Gastrocnemius medialis (tissue), 4 donors: ENCODE measurements around the gene C5orf15. TPM values are rescaled to one million over a fixed set of nuclear protein-coding genes. Genes with fewer than 3 reads are reported as not detected.

Experiments
- ATAC-seq, 2 donors: fragments of 150-250 bp; one replicate each; pipeline ENCODE4 v1.9.1; 2016
- DNase-seq, 2 donors: peaks; one replicate each; pipeline ENCODE4 v3.0.0-alpha.2; 2019
- H3K27ac ChIP-seq, 4 donors: fragments of 200-600 bp; sonication (generic); 1 replicate in 1 of 4; 2 replicates in 3 of 4; pipeline ENCODE4 v1.5.1; 2016 to 2018; ENCODE audit warnings: mild to moderate bottlenecking in 2 of 4, moderate library complexity in 1 of 4
- H3K27me3 ChIP-seq, 3 donors: fragments of 200-600 bp; sonication (generic) in 2 of 3; 1 replicate in 1 of 3; 2 replicates in 2 of 3; pipeline versions ENCODE4 v1.5.1 to v1.6.0; 2016 to 2019; ENCODE audit warnings: mild to moderate bottlenecking in 1 of 3, moderate library complexity in 1 of 3
- H3K36me3 ChIP-seq, 2 donors: fragments of 200-600 bp; sonication (generic) in 1 of 2; one replicate each; pipeline ENCODE4 v1.5.1; 2017 to 2018
- H3K4me1 ChIP-seq, 2 donors: fragments of 200-600 bp; sonication (generic) in 1 of 2; one replicate each; pipeline ENCODE4 v1.5.1; 2016 to 2017; ENCODE audit warnings: mild to moderate bottlenecking in 2 of 2
- H3K4me3 ChIP-seq, 4 donors: fragments of 200-600 bp; sonication (generic) in 3 of 4; 1 replicate in 1 of 4; 2 replicates in 3 of 4; pipeline ENCODE4 v1.5.1; 2016 to 2019; ENCODE audit warnings: mild to moderate bottlenecking in 2 of 4
- H3K9me3 ChIP-seq, 3 donors: fragments of 200-600 bp; sonication (generic) in 2 of 3; 1 replicate in 1 of 3; 2 replicates in 2 of 3; pipeline ENCODE4 v1.5.1; 2016 to 2019
- POLR2A ChIP-seq, 2 donors: fragments of 450-650 bp; IDR thresholded peaks; one replicate each; pipeline ENCODE4 v1.6.1; 2017; ENCODE audit warnings: antibody characterized with exemption in 2 of 2, mild to moderate bottlenecking in 2 of 2, moderate library complexity in 2 of 2
- in situ Hi-C, 4 donors: fragments of 200-750 bp; cut with MboI; loops; one replicate each; pipeline versions ENCODE4 v1.15.0 to v1.8.0; 2017; ENCODE audit warnings: low sequenced_read_pairs in 4 of 4
- intact Hi-C: fragments of 100-400 bp; cut with DNase I; formaldehyde crosslinking; loops from one replicate; pipeline ENCODE4 v1.15.1; 2023; ENCODE audit warnings: low total_unique reads
- total RNA-seq, 4 donors: library from RNA; depleted of rRNA; stranded (reverse); fragments of >200 nt; gene quantifications; one replicate each; pipeline versions ENCODE4 v1.1.0 to v1.2.3, GENCODE V29; 2016
- TF ChIP-seq, protein P1 (sequence below), 5 experiments: fragments of 450-650 bp in 3 of 5; fragments of 200-600 bp in 2 of 5; sonication (generic) in 2 of 5; IDR thresholded peaks in 4 of 5; conservative IDR thresholded peaks in 1 of 5; 1 replicate in 4 of 5; 2 replicates in 1 of 5; pipeline ENCODE4 v1.5.1; 2016 to 2019; ENCODE audit warnings: antibody characterized with exemption in 5 of 5, mild to moderate bottlenecking in 3 of 5, moderate library complexity in 3 of 5

Gene C5orf15
- total RNA-seq, 4 donors from 2014 or later = 18.7 to 30.3 (median 24.4) TPM

DNA sequence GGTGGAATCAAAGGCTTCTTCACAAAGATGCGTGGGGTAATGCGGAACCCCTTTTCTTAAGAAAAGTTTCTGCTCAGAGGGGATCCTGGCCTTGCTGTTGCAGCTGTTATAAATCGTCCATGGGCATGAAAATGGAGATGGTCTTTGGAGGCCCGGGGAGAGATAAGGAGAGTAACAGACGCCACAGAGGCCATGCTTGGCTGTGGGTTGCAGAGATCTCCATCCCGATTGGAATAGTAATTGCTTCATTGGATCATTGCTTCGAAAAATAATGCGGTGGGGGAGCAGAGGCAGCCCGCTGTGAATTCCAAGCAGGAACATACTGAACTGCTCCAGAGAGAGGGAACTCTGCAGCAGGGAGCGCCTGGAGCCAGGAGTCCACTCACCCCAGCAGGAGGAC is 55.5 kb downstream of the C5orf15 start:
- no peak for DNase-seq
- H3K4me3 ChIP-seq = no peak overlapping the region
- H3K36me3 ChIP-seq = no peaks in the 10 kb centered on the region
- in situ Hi-C loops = no loop called here
- no peak for ATAC-seq
- TF ChIP-seq, protein P1, sequence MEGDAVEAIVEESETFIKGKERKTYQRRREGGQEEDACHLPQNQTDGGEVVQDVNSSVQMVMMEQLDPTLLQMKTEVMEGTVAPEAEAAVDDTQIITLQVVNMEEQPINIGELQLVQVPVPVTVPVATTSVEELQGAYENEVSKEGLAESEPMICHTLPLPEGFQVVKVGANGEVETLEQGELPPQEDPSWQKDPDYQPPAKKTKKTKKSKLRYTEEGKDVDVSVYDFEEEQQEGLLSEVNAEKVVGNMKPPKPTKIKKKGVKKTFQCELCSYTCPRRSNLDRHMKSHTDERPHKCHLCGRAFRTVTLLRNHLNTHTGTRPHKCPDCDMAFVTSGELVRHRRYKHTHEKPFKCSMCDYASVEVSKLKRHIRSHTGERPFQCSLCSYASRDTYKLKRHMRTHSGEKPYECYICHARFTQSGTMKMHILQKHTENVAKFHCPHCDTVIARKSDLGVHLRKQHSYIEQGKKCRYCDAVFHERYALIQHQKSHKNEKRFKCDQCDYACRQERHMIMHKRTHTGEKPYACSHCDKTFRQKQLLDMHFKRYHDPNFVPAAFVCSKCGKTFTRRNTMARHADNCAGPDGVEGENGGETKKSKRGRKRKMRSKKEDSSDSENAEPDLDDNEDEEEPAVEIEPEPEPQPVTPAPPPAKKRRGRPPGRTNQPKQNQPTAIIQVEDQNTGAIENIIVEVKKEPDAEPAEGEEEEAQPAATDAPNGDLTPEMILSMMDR (IDR thresholded peaks at IDR 0.05 in 4 of 5, conservative IDR thresholded peaks at IDR 0.05 in 1 of 5) = no peak
- TF ChIP-seq POLR2A (IDR thresholded peaks at IDR 0.05) = no peak
- intact Hi-C loops = no loop called here
- H3K4me1 ChIP-seq = no peaks in the 10 kb centered on the region
- H3K27ac ChIP-seq = no peak overlapping the region
- H3K27me3 ChIP-seq = no peaks in the 10 kb centered on the region
- no peaks in the 10 kb centered on the region for H3K9me3 ChIP-seq

DNA sequence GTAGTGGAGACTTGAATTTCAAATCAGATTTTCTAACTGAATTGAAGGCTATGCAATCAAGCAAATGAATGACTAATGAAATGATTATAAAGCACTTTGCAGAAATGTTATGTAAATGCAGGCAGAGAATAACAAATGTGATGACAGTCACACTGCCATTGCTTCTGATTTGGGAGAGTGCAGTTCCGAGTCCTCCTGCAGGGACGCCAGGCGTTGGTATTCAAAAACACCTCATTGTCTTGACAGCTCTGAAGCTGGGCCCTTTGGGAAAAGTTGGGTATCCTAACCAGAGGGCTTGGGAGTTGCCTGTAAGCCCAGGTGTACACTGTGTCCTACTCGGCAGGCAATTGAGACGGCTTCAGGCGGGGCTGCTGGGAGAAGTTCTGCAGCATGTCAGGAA is 57.9 kb downstream of the C5orf15 start:
- Histone ChIP-seq H3K36me3 (no peaks in the 10 kb centered on the region), H3K27me3 (no peaks in the 10 kb centered on the region), H3K9me3 (no peaks in the 10 kb centered on the region), H3K27ac (no peak overlapping the region), H3K4me3 (no peak overlapping the region), H3K4me1 (no peaks in the 10 kb centered on the region)
- intact Hi-C loops = no loop called here
- DNase-seq (no peak), ATAC-seq (no peak)
- in situ Hi-C loops = no loop called here
- TF ChIP-seq, protein P1 (IDR thresholded peaks at IDR 0.05 in 4 of 5, conservative IDR thresholded peaks at IDR 0.05 in 1 of 5) = no peak
- TF ChIP-seq POLR2A (IDR thresholded peaks at IDR 0.05) = no peak

DNA sequence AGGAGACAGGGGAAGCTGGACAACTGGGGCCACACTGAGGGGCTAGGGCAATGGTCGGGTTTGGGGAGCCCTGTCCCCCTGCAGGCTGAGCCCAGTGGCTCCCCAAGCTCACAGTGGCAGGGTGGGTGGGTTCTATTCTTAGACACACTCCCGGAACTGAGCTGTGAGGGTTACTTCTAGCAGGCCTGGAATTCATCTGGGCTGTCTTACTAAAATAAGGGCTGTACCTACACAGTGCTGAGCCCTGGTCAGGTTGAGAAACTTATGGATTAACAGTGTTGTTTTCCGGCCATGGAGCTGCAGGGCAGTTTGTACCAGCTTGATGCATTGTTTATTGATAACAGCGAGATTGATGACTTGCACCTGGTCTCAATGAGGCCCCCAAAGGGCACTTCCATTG is 58.8 kb downstream of the C5orf15 start:
- DNase-seq = no peak
- H3K4me3 ChIP-seq = no peak overlapping the region
- no peaks in the 10 kb centered on the region for H3K27me3 ChIP-seq
- TF ChIP-seq POLR2A (IDR thresholded peaks at IDR 0.05) = no peak
- TF ChIP-seq, protein P1 (IDR thresholded peaks at IDR 0.05 in 4 of 5, conservative IDR thresholded peaks at IDR 0.05 in 1 of 5) = no peak
- ATAC-seq = no peak
- intact Hi-C loops (no loop called here), in situ Hi-C loops (no loop called here)
- no peaks in the 10 kb centered on the region for H3K4me1 ChIP-seq
- H3K9me3 ChIP-seq = no peaks in the 10 kb centered on the region
- H3K36me3 ChIP-seq = no peaks in the 10 kb centered on the region
- H3K27ac ChIP-seq = no peak overlapping the region

DNA sequence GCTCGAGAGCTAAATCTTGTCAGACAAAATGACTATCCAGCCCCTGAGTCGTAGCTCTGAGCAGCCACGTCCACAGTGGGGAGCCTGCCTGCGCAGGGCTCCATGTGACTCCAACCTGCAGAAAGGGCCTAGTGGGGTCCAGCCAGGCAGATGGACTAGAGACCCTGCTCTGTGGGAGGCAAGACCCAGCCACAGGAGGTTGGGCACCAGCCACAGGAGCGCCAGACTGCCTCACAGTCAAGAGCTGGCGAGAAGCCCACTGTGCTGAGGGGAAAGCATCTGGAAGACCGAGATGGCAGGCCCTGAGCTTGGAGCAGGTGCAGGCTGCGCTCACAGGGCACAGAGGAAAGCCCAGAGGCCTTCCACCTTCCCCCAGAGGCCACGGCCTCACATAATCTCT is 61.4 kb downstream of the C5orf15 start:
- ATAC-seq = no peak
- no peak for DNase-seq
- Histone ChIP-seq H3K27me3 (no peaks in the 10 kb centered on the region), H3K36me3 (no peaks in the 10 kb centered on the region), H3K4me1 (no peaks in the 10 kb centered on the region), H3K27ac (no peak overlapping the region), H3K4me3 (no peak overlapping the region), H3K9me3 (no peaks in the 10 kb centered on the region)
- in situ Hi-C loops = no loop called here
- intact Hi-C loops = no loop called here
- TF ChIP-seq, protein P1 (IDR thresholded peaks at IDR 0.05 in 4 of 5, conservative IDR thresholded peaks at IDR 0.05 in 1 of 5) = no peak
- TF ChIP-seq POLR2A (IDR thresholded peaks at IDR 0.05) = no peak

DNA sequence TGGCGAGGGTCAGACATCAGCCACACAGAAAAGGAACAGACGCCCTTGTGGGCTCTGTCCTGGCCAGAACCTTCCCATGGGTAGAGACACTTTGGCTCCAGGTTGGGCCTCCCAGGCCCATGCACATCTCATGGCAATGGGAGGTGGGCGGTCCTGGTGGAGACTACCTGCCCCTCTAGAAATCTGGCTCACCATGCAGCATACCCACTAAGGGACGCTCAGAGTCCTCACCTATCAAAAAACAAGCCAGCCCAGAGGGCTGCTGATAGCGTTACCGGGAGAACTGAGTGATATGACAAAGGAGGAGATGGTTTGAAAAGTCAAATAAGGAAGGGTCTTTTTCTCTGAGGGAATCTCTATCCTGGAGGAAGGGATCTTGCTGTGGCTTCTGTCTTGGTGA is 62.1 kb downstream of the C5orf15 start:
- Histone ChIP-seq H3K27ac (no peak overlapping the region), H3K4me3 (no peak overlapping the region), H3K4me1 (no peaks in the 10 kb centered on the region), H3K36me3 (no peaks in the 10 kb centered on the region), H3K9me3 (no peaks in the 10 kb centered on the region), H3K27me3 (no peaks in the 10 kb centered on the region)
- in situ Hi-C loops = no loop called here
- intact Hi-C loops = no loop called here
- DNase-seq (no peak), ATAC-seq (no peak)
- TF ChIP-seq, protein P1 (IDR thresholded peaks at IDR 0.05 in 4 of 5, conservative IDR thresholded peaks at IDR 0.05 in 1 of 5) = no peak
- no peak for TF ChIP-seq POLR2A (IDR thresholded peaks at IDR 0.05)
